Measurements from ENCODE around the gene GFOD1. TPM values are rescaled to one million over a fixed set of nuclear protein-coding genes. Genes with fewer than 3 reads are reported as not detected.
"Not testable (repeated sequence)": the region's sequence is repeated elsewhere in the genome, so short reads cannot be mapped to it uniquely, and the experiment has no call there.

The GFOD1 gene
- total and polyA plus RNA-seq, 2 donors (not counting 1 experiment from before 2014, with no cell fraction given): 10.5 to 25.3 TPM

GRCh38 chr6:13436399-13437217, 50.8 kb downstream of the GFOD1 start:
- Histone ChIP-seq H3K9me3 (ENCODE audit: control insufficient read depth, insufficient read depth, low read depth, low read length) (no peaks in the 10 kb centered on the region), H2AFZ (ENCODE audit: low read length) (no peak overlapping the region), H3K4me1 (ENCODE audit: control insufficient read depth, extremely low read depth, insufficient read depth, low read length) (peaks cover 10% of the 10 kb centered on the region), H3K27me3 (ENCODE audit: control insufficient read depth, insufficient read depth, low read length) (no peaks in the 10 kb centered on the region), H3K27ac (ENCODE audit: insufficient read depth, low read length) (no peak overlapping the region), H3K36me3 (ENCODE audit: control insufficient read depth, insufficient read depth, low read length) (no peaks in the 10 kb centered on the region), H3K79me2 (ENCODE audit: control insufficient read depth, insufficient read depth, low read length) (no peaks in the 10 kb centered on the region), H3K9ac (ENCODE audit: insufficient read depth, low read length) (no peak overlapping the region), H3K4me3 (replicated peaks in 1 of 4; ENCODE audit: control extremely low read depth in 1 of 4, insufficient read depth in 1 of 4, low read depth in 3 of 4, low read length in 4 of 4) (peak overlapping the region in 1 of 4 experiments; percentile 17), H3K4me2 (ENCODE audit: extremely low read depth, insufficient read depth, low read length) (peak overlapping the region; percentile 72), H4K20me1 (ENCODE audit: control insufficient read depth, extremely low read depth, insufficient read depth, low read length) (no peaks in the 10 kb centered on the region)
- TF ChIP-seq EZH2 (IDR thresholded peaks at IDR 0.05; ENCODE audit: low read length, missing control alignments) (no peak), CTCF (conservative IDR thresholded peaks at IDR 0.05 in 1 of 2, IDR thresholded peaks at IDR 0.05 in 1 of 2; ENCODE audit: low read depth in 1 of 2, low read length in 2 of 2) (no peak)
- peak in 1 of 2 donors; percentile 75 for DNase-seq (ENCODE audit: low read depth in 2 of 2)

GRCh38 chr6:13435477-13436246, 51.7 kb downstream of the GFOD1 start:
- Histone ChIP-seq H3K27me3 (ENCODE audit: control insufficient read depth, insufficient read depth, low read length) (no peaks in the 10 kb centered on the region), H3K4me3 (replicated peaks in 1 of 4; ENCODE audit: control extremely low read depth in 1 of 4, insufficient read depth in 1 of 4, low read depth in 3 of 4, low read length in 4 of 4) (peak overlapping the region in 1 of 4 experiments; percentile 17), H3K4me2 (ENCODE audit: extremely low read depth, insufficient read depth, low read length) (peak overlapping the region; percentile 61), H3K79me2 (ENCODE audit: control insufficient read depth, insufficient read depth, low read length) (peaks cover 2% of the 10 kb centered on the region), H3K9me3 (ENCODE audit: control insufficient read depth, insufficient read depth, low read depth, low read length) (no peaks in the 10 kb centered on the region), H3K4me1 (ENCODE audit: control insufficient read depth, extremely low read depth, insufficient read depth, low read length) (peaks cover 6% of the 10 kb centered on the region), H4K20me1 (ENCODE audit: control insufficient read depth, extremely low read depth, insufficient read depth, low read length) (no peaks in the 10 kb centered on the region), H3K36me3 (ENCODE audit: control insufficient read depth, insufficient read depth, low read length) (no peaks in the 10 kb centered on the region), H3K9ac (ENCODE audit: insufficient read depth, low read length) (no peak overlapping the region), H3K27ac (ENCODE audit: insufficient read depth, low read length) (no peak overlapping the region), H2AFZ (ENCODE audit: low read length) (no peak overlapping the region)
- no peak for DNase-seq (ENCODE audit: low read depth in 2 of 2)
- no peak for TF ChIP-seq EZH2 (IDR thresholded peaks at IDR 0.05; ENCODE audit: low read length, missing control alignments)
- no peak for TF ChIP-seq CTCF (conservative IDR thresholded peaks at IDR 0.05 in 1 of 2, IDR thresholded peaks at IDR 0.05 in 1 of 2; ENCODE audit: low read depth in 1 of 2, low read length in 2 of 2)

- Histone ChIP-seq H3K27me3 (ENCODE audit: control insufficient read depth, insufficient read depth, low read length) (no peaks in the 10 kb centered on the region), H3K27ac (ENCODE audit: insufficient read depth, low read length) (no peak overlapping the region), H4K20me1 (ENCODE audit: control insufficient read depth, extremely low read depth, insufficient read depth, low read length) (no peaks in the 10 kb centered on the region), H3K9ac (ENCODE audit: insufficient read depth, low read length) (no peak overlapping the region), H3K36me3 (ENCODE audit: control insufficient read depth, insufficient read depth, low read length) (no peaks in the 10 kb centered on the region), H2AFZ (ENCODE audit: low read length) (no peak overlapping the region), H3K4me3 (replicated peaks in 1 of 4; ENCODE audit: control extremely low read depth in 1 of 4, insufficient read depth in 1 of 4, low read depth in 3 of 4, low read length in 4 of 4) (no peak overlapping the region), H3K79me2 (ENCODE audit: control insufficient read depth, insufficient read depth, low read length) (peaks cover 3% of the 10 kb centered on the region), H3K4me2 (ENCODE audit: extremely low read depth, insufficient read depth, low read length) (no peak overlapping the region), H3K9me3 (ENCODE audit: control insufficient read depth, insufficient read depth, low read depth, low read length) (no peaks in the 10 kb centered on the region), H3K4me1 (ENCODE audit: control insufficient read depth, extremely low read depth, insufficient read depth, low read length) (peaks cover 6% of the 10 kb centered on the region)
- DNase-seq (ENCODE audit: low read depth in 2 of 2): no peak
- TF ChIP-seq EZH2 (IDR thresholded peaks at IDR 0.05; ENCODE audit: low read length, missing control alignments) (no peak), CTCF (conservative IDR thresholded peaks at IDR 0.05 in 1 of 2, IDR thresholded peaks at IDR 0.05 in 1 of 2; ENCODE audit: low read depth in 1 of 2, low read length in 2 of 2) (no peak)
Measured at GRCh38 chr6:13434777-13435176, 52.6 kb downstream of the GFOD1 start.

- DNase-seq (ENCODE audit: low read depth in 2 of 2); H3K79me2 ChIP-seq (ENCODE audit: control insufficient read depth, insufficient read depth, low read length); H3K27ac ChIP-seq (ENCODE audit: insufficient read depth, low read length); H3K4me1 ChIP-seq (ENCODE audit: control insufficient read depth, extremely low read depth, insufficient read depth, low read length); H3K9ac ChIP-seq (ENCODE audit: insufficient read depth, low read length); H3K4me3 ChIP-seq (replicated peaks in 1 of 4; ENCODE audit: control extremely low read depth in 1 of 4, insufficient read depth in 1 of 4, low read depth in 3 of 4, low read length in 4 of 4); H3K27me3 ChIP-seq (ENCODE audit: control insufficient read depth, insufficient read depth, low read length); H2AFZ ChIP-seq (ENCODE audit: low read length); H3K4me2 ChIP-seq (ENCODE audit: extremely low read depth, insufficient read depth, low read length); H3K36me3 ChIP-seq (ENCODE audit: control insufficient read depth, insufficient read depth, low read length); H4K20me1 ChIP-seq (ENCODE audit: control insufficient read depth, extremely low read depth, insufficient read depth, low read length); H3K9me3 ChIP-seq (ENCODE audit: control insufficient read depth, insufficient read depth, low read depth, low read length): not testable (repeated sequence)
Measured at GRCh38 chr6:13434135-13434775, 53.1 kb downstream of the GFOD1 start.

All from fibroblast of lung (primary cell).